ENCODE measurements around the gene LRP5.

Gene LRP5

DNA sequence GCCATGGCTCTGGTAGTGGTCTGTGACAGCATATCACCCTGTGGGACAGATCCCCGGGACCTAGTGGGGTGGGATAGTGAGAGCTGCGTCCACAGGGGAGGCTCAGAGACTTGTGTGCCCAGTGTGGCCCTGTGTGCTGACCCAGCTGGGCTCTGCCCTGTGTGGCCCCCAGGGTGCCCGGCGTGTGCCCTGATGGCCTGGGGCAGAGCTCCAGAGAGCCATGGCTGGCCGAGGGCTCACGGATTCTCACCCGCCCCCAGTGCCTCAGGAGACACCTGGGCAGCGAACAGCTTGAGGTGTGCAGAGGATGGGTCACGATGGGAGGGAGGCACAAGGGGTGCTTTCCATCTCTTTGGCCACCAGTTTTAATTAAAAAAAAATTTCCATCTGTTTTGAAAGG lies 11.8 kb downstream of the LRP5 start:
- TF ChIP-seq, protein P1, sequence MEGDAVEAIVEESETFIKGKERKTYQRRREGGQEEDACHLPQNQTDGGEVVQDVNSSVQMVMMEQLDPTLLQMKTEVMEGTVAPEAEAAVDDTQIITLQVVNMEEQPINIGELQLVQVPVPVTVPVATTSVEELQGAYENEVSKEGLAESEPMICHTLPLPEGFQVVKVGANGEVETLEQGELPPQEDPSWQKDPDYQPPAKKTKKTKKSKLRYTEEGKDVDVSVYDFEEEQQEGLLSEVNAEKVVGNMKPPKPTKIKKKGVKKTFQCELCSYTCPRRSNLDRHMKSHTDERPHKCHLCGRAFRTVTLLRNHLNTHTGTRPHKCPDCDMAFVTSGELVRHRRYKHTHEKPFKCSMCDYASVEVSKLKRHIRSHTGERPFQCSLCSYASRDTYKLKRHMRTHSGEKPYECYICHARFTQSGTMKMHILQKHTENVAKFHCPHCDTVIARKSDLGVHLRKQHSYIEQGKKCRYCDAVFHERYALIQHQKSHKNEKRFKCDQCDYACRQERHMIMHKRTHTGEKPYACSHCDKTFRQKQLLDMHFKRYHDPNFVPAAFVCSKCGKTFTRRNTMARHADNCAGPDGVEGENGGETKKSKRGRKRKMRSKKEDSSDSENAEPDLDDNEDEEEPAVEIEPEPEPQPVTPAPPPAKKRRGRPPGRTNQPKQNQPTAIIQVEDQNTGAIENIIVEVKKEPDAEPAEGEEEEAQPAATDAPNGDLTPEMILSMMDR (IDR thresholded peaks at IDR 0.05) = no peak

GRCh38 chr11:68324695-68325094 lies 12.3 kb downstream of the LRP5 start:
- TF ChIP-seq, protein P1 (IDR thresholded peaks at IDR 0.05) = no peak

DNA sequence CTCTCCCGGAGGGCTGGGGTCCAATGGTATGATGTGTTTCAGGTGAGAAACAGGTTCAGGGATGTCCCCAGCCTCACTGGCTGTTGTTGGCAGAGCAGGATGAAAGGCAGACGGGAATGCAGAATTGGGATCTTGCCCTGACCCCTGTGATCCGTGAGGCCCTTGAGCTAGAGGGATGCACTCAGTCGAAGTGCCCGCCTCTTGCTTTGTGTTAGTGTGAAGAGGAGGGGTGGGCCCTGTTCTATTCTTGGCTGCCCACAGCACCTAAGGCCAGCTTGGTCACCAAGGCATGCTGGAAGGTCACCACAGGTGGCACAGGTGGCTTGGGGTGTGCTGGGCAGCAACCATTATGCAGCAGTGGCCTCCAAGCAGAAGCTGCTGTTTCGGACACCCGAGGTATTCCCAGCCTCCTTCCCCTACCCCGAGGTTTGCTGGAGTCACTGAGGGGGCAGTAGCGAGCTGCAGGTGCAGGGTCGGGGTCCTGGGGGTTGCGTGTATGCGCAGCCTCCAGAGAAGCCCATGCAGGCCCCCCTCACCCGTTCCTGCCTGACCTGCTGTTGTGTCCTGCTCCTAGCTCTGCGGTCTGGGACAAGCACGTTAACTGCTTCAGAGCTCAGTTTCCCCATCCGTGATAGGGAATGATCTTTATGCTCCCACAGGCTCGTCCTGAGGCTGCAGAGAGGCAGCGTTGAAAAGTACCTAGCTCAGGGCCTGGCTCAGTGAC lies 13.0 kb downstream of the LRP5 start:
- TF ChIP-seq, protein P1 (IDR thresholded peaks at IDR 0.05) = no peak

- TF ChIP-seq, protein P1 (IDR thresholded peaks at IDR 0.05) = no peak
These were observed 13.5 kb downstream of the LRP5 start for GRCh38 chr11:68325907-68326220.

DNA sequence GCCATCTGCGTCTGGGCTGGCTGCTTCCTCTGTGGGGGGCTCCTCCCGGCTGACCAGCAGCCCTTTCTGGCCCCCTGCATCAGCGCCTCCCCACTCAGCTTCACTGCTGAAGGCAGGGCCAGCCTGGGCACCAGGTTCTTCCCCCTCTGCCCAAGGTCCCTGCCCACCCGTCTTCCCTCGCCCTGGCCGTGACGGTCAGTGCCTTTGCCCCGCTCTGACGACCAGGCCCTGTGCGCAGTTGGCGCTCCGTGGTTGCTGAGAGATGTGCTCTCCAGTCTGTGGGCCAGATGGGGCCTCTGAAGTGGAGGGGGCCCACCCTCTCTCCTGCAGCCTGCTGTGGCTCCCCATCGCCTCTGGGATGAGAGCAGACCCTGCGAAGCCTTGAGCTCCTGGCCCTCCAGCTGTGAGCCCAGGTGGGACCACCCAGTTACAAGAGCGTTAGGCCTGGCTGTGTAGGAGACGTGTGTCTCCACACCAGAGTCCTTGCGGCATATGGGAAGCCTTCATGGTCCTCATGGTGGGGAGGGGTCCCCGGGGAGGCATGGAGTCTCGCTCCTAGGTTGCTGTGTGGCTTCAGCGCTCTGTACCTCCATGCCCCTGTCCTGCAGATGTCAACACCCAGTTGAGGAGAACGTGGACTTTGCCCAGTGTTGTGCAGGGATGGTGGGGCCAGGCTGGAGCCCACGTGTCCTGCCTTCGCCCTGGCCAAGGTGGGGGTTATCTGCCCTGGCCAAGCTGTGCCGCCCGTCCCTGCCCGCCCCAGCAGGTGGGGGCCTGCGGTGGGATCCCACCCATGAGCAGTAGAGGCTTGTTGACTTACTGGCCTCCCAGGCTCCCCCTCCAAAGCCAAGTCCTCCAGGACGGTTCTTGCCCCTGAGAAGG lies 14.2 kb downstream of the LRP5 start:
- TF ChIP-seq, protein P1 (IDR thresholded peaks at IDR 0.05) = no peak

DNA sequence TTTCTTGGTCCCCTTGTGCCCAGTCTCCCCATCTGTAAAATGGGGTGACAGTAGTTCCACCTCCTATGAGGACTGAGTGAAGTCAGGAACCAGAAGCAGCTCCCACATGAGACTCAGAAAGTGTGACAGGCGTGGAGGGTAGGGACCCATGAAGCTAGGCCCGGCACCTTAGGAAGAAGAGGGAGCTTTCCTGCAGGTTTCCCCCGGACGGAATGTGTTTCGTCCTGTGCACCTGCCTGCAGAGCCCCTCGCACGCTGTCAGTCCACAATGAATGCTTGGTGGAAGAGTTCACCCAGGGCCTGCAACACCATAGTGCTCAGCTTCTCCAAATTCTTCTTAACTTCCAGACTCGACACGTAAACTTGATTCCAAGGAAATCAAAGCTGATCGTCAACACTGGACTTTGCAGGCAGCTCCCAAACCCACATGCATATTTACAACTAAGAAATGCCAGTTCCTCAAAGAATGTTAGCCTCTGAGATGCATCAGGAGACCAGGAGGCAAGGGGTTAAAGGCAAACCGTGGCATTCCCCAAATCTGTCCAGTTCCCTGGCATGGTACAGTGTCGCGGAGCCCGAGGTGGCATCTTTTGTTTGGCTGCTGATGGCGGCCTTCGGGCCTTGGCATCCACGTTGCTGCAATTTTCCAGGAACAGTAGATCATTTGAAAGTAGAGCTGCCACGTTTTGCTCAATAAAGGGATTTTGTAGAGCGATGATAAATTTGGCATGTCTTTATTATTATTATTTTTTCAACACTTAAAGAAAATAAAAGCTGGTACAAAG lies 15.4 kb downstream of the LRP5 start:
- TF ChIP-seq, protein P1 (IDR thresholded peaks at IDR 0.05) = no peak

GRCh38 chr11:68328374-68329091 lies 16.1 kb downstream of the LRP5 start:
- TF ChIP-seq, protein P1 (IDR thresholded peaks at IDR 0.05) = no peak
